Measurements from ENCODE around the gene CKMT2. TPM values are rescaled to one million over a fixed set of nuclear protein-coding genes. Genes with fewer than 3 reads are reported as not detected.

CKMT2 gene
- total RNA-seq = not detected

DNA sequence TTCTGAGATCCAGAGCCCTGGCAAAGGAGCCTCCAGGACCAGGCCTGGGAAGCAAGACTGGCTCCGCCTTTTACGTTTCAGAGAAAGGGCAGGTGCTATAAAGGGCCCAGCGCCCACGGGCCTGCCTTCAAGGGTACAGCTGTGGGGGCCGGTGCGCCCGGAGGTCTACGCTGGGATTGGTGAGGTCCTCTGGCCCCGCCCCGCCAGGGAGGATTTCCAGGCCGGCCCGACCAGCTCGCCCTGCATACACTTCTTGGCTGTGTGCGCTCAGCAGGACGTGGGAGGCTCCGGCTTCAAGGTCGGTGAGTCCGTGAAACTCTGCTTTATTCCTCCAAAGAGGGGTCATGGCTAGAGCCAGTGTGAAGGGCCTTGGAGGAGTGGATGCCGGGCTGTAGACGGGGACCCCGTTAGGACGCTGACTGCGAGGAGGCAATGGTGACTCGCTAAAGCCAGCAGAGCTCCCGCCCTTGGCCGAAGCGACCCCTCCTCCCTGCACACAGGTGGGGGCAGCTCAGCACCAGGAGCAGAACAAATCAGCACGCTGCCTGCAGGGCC, at the start of gene CKMT2:
Gene CKMT2, plus strand, starts transcription at position 243 of the 555 bp plus-strand sequence. CDS start 17,811 bp downstream, outside the sequence.

GRCh38 chr5:81301271-81302015, 68.3 kb downstream of the CKMT2 start, which contains the start of gene ZCCHC9:
TSS of gene ZCCHC9 (plus strand) at chr5:81301587. CDS start at chr5:81304758, 3,171 bp downstream.

Other genes starting within 250 kb of the CKMT2 start
- 10 to 100 TPM; 29.4 to 32.3 TPM for gene ZCCHC9, start 68.3 kb downstream of the CKMT2 start, total RNA-seq
- not detected for gene ACOT12, start 160.8 kb downstream of the CKMT2 start, total RNA-seq